Body of pancreas (tissue), 4 donors: ENCODE measurements around the gene C1QC.
A peak's percentile ranks its signal among the peaks of the same experiment; 100 is the strongest.

ENCODE experiments used
- CTCF ChIP-seq, 7 experiments: fragments of 450-650 bp in 4 of 7; fragments of 200-600 bp in 3 of 7; sonication (generic) in 3 of 7; IDR thresholded peaks; one replicate each; pipeline ENCODE4 v1.5.1; 2016 to 2019; ENCODE audit warnings: antibody characterized with exemption in 7 of 7
- POLR2A ChIP-seq, 3 donors: fragments of 450-650 bp; IDR thresholded peaks; one replicate each; pipeline ENCODE4 v1.6.1; 2016; ENCODE audit warnings: antibody characterized with exemption in 3 of 3, mild to moderate bottlenecking in 2 of 3

- TF ChIP-seq CTCF (IDR thresholded peaks at IDR 0.05) = no peak
- TF ChIP-seq POLR2A (IDR thresholded peaks at IDR 0.05) = peak in 1 of 3 donors; percentile 49
These were observed at the start of gene C1QC for GRCh38 chr1:22643381-22643780.
